ENCODE results near the gene RGS4. TPM values are rescaled to one million over a fixed set of nuclear protein-coding genes. Genes with fewer than 3 reads are reported as not detected.

Gene RGS4
- total RNA-seq, 1 donor from 2014 or later: 10.7 TPM

DNA sequence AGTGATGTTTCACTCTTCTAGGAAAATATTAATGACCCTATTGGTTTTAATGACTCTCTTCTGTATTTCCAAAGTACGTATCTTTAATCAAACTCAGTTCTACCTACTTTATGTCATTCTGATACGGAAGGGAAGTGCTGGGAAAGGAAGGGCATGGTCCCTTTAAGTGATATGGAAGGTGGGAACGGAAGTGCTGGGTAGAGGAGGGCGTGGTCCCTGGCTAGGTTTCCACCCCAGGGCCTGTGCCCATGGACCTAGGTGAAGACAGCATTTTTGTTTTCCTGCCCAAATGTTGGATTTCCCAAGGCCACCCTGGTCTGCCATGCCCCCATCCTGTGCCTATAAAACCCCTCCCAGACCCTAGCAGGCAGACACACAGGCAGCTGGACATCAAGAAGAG, 24.0 kb downstream of the RGS4 start:
- intact Hi-C loops (cut with DNase I): no loop called here
- ATAC-seq (no peak), DNase-seq (ENCODE audit: low spot score) (no peak)

DNA sequence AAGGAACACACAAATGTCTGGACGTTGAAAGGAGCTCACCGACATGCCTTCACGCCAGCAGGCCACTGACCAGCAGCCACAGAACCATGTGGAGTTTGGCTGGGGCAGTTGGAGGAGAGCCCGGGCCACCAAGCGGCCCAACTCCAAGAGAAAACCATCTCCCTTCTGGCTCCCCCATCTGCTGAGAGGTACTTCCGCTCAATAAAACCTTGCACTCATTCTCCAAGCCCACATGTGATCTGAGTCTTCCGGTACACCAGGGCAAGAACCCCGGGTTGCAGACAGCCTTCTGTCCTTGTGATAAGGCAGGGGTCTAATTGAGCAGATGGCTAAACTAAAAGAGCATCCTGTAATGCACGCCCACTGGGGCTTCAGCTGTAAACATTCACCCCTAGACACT, 24.4 kb downstream of the RGS4 start:
- DNase-seq (ENCODE audit: low spot score): no peak
- ATAC-seq: no peak
- intact Hi-C loops (cut with DNase I): no loop called here

DNA sequence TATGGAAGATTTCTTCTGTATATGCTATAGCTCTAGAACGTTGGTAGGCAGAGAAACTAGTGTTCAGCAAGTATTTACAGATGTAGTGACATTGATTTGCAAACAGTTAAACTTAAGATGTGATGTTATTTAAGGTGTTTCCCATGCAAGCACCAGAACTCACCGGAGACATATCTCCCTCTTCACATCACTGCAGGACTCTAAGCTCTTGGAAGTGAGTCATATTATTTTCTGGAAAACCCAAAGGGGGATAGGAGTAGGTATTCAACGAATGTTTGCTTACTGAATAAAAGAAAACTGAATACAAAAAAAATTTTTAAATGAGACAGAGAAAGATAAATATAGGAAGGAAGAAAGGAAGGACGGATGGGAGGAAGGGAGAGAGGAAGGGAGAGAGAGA, 25.0 kb downstream of the RGS4 start:
- intact Hi-C loops (cut with DNase I): no loop called here
- DNase-seq (ENCODE audit: low spot score) (no peak), ATAC-seq (no peak)

- DNase-seq (ENCODE audit: low spot score) (no peak), ATAC-seq (no peak)
- intact Hi-C loops (cut with DNase I): no loop called here
Measured at GRCh38 chr1:163094589-163094988, 25.4 kb downstream of the RGS4 start.

DNA sequence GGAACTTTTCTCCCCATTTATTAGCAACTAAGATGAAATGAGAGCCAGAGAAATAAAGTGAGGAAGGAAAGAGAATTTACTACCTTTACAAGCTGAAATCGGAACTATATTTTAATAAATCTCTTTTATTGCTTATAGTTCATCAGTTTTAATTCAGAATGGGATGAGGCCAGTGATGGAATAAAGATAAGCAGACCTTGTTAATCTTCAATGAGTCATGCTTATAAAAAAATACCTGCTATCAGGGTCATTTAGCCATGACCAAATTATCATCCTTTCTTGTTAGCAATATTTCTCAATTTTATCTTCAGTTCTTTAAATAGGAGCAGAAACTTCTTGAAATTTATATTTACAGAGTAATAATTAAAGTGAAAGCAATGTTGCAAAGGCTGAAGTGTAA, 26.1 kb downstream of the RGS4 start:
- DNase-seq (ENCODE audit: low spot score): no peak
- intact Hi-C loops (cut with DNase I): no loop called here
- ATAC-seq: no peak

DNA sequence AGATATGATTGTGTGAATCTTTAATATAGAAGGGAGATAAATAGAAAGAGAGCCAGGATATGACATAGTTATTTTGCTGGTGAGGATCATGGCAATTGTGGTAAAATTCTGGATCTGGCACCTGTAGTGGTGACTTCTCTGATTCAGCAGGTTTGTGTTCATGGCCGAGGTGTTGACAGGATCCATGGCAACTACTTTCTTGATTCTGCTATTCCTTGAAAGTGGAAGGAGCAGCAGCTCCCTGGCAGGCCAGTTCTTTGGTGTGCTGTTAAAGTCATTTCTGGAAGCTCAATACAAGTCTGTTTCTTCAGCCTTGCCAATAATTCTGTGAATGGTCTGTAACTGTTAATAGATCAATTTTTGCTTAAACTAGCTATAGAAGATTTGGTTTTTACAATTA, 33.4 kb downstream of the RGS4 start:
- DNase-seq (ENCODE audit: low spot score) (no peak), ATAC-seq (no peak)
- intact Hi-C loops (cut with DNase I): no loop called here

GRCh38 chr1:163104385-163105099, 35.4 kb downstream of the RGS4 start:
- ATAC-seq (no peak), DNase-seq (ENCODE audit: low spot score) (no peak)
- intact Hi-C loops (cut with DNase I): no loop called here

DNA sequence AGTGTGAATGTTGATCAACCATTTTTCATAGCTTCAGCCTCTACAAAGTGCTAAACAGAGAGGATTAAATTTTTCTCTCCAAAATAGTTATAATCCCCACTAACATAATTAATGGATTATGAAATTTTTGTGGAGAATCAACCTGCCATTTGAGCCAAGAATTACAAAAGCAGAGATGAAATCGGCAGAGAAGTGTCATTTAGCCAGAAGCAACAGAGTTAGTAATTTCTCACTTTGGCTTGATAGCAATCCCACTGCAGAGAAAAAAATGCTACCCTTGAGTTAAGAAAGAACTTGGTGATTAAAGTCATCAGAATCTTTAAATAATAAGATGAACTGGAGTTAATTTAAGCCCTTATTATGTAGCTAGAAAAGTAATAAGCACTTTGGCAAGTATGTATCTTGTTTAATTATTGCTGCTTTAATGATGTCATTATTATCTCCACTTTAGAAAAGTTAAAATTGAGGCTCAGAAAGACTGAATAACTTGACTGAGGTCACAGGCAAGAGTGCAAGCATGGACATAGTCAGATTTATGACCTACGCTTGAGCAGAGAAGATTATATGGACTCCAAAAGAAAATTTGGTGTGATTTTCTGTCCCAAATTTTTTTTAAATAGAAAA, 37.3 kb downstream of the RGS4 start:
- DNase-seq (ENCODE audit: low spot score) (no peak), ATAC-seq (peak; percentile 75)
- intact Hi-C loops (cut with DNase I): no loop called here

DNA sequence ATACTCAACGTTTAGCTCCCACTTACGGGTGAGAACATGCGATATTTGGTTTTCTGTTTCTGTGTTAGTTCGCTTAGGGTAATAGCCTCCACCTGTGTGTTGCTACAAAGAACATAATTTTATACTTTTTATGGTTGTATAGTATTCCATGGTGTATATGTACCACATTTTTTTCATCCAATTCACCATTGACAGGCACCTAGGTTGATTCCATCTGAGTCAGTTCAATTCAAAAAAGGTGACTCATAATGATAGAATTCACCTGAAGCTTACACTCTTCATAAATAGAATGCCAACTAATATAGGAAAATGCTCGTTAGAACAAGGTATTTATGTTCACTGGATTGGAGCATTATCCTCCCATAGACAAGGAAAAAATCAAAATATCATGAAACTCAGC, 38.5 kb downstream of the RGS4 start:
- ATAC-seq: no peak
- intact Hi-C loops (cut with DNase I): no loop called here

DNA sequence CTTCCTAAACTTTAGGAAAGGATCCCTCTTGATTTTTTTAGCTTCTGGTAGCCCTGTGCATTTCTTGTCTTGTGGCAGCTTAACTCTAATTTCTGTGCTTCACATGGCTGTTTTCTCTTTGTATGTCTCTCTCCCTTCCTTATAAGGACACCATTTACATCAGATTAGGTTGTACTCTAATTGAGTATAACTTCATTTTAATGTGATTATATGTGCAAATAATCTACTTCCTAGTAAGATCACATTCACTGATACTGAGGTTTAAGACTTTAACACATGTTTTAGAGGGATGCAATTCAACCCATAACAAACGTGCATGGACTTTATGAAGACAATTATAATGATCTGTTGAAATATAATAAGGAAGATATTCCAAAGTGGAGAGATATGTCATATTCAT, 46.7 kb downstream of the RGS4 start:
- intact Hi-C loops (cut with DNase I): no loop called here
- no peak for ATAC-seq
- no peak for DNase-seq (ENCODE audit: low spot score)

More for the DNA sequence above, 38.5 kb downstream of the RGS4 start:
- no peak for DNase-seq (ENCODE audit: low spot score)

DNA sequence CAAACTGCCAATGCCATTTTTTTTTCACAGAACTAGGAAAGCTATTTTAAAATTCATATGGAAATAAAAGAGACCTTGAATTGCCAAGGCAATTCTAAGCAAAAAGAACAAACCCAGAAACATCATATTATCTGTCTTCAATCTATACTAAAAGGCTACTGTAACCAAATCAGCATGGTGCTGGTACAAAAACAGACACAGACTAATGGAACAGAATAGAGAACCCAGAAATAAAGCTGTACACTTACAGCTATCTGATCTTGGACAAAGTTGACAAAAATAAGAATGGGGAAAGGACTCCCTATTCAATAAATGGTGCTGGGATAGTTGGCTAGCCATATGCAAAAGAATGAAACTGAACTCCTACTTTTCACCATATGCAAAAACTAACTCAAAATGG, 50.5 kb downstream of the RGS4 start:
- no peak for ATAC-seq
- DNase-seq (ENCODE audit: low spot score): no peak
- intact Hi-C loops (cut with DNase I): no loop called here

- no peak for ATAC-seq
- no peak for DNase-seq (ENCODE audit: low spot score)
- intact Hi-C loops (cut with DNase I): no loop called here
Measured at GRCh38 chr1:163120372-163120771, 51.2 kb downstream of the RGS4 start.

- no peak for DNase-seq (ENCODE audit: low spot score)
- no peak for ATAC-seq
- intact Hi-C loops (cut with DNase I): no loop called here
Measured at GRCh38 chr1:163124812-163125211, 55.7 kb downstream of the RGS4 start.

Other genes starting within 250 kb of the RGS4 start
- 0.22 TPM for gene CCDC190, start 208.2 kb upstream of the RGS4 start, total RNA-seq
- 60.2 TPM for gene RGS5, start 133.6 kb downstream of the RGS4 start, total RNA-seq

Measured in sciatic nerve (tissue), 2 donors.